ENCODE measurements around the gene FRS3.

Gene FRS3

DNA sequence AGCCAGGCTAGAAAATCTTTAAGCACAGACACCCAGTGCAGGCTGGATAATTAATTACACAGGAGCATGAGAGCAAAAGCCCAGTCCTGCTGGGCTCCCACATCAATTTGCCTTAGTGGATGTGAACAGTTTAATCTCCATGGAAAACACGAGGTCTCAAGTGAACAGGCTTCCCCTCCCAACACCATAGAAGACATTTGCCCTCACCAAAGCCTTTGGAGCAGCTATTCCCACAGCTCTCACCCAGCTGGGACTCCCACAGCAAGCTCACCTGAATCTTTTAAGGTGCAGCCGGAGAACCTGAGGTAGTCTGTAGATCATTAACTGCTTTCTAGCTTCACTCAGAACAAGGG, 19.8 kb upstream of the FRS3 start:
- H3K4me2 ChIP-seq (ENCODE audit: low read length, poor library complexity, severe bottlenecking), result no peak overlapping the region
- H3K27ac ChIP-seq (ENCODE audit: low read length, poor library complexity, severe bottlenecking), result no peak overlapping the region
- no peak overlapping the region for H2BK12ac ChIP-seq (ENCODE audit: low read length in 2 of 2)
- H3K27me3 ChIP-seq (ENCODE audit: control insufficient read depth in 1 of 2, insufficient read depth in 1 of 2, low read length in 2 of 2), result no peaks in the 10 kb centered on the region
- no peak overlapping the region for H3K9ac ChIP-seq (ENCODE audit: low read length)
- H3K79me1 ChIP-seq (replicated peaks; ENCODE audit: low read length, poor library complexity, severe bottlenecking), result peaks cover 2% of the 10 kb centered on the region
- H3K4ac ChIP-seq (ENCODE audit: low read depth in 1 of 2, low read length in 2 of 2), result no peak overlapping the region
- no peaks in the 10 kb centered on the region for H3K4me1 ChIP-seq (ENCODE audit: control insufficient read depth, insufficient read depth, low read depth, low read length)
- no peak overlapping the region for H2BK120ac ChIP-seq (ENCODE audit: low read depth, low read length)
- no peak overlapping the region for H2BK5ac ChIP-seq (ENCODE audit: low read depth, low read length, poor library complexity, severe bottlenecking)
- 92% methylated on average over 2 of the region's 2 CpGs for WGBS
- H3K23ac ChIP-seq (ENCODE audit: low read length in 2 of 2), result no peak overlapping the region
- H4K8ac ChIP-seq (ENCODE audit: low read length), result no peak overlapping the region
- H3K9me3 ChIP-seq (ENCODE audit: control insufficient read depth, low read length), result no peaks in the 10 kb centered on the region
- no peak overlapping the region for H4K91ac ChIP-seq (ENCODE audit: low read length)
- H2AFZ ChIP-seq (ENCODE audit: low read depth, low read length), result no peak overlapping the region
- no peak overlapping the region for H2BK15ac ChIP-seq (ENCODE audit: low read depth, poor library complexity, severe bottlenecking)
- DNase-seq, result no peak
- H3K4me3 ChIP-seq (ENCODE audit: insufficient read depth in 1 of 2, low read depth in 1 of 2, low read length in 2 of 2), result no peak overlapping the region
- H3K14ac ChIP-seq (ENCODE audit: low read length in 2 of 2), result no peak overlapping the region
- no peak overlapping the region for H3K18ac ChIP-seq (ENCODE audit: low read depth in 1 of 2, low read length in 2 of 2)
- H2AK5ac ChIP-seq (ENCODE audit: low read length, severe bottlenecking), result no peak overlapping the region
- peaks cover 11 to 37% of the 10 kb centered on the region in 2 experiments for H3K36me3 ChIP-seq (ENCODE audit: control insufficient read depth in 1 of 2, insufficient read depth in 2 of 2, low read depth in 1 of 2, low read length in 2 of 2)

DNA sequence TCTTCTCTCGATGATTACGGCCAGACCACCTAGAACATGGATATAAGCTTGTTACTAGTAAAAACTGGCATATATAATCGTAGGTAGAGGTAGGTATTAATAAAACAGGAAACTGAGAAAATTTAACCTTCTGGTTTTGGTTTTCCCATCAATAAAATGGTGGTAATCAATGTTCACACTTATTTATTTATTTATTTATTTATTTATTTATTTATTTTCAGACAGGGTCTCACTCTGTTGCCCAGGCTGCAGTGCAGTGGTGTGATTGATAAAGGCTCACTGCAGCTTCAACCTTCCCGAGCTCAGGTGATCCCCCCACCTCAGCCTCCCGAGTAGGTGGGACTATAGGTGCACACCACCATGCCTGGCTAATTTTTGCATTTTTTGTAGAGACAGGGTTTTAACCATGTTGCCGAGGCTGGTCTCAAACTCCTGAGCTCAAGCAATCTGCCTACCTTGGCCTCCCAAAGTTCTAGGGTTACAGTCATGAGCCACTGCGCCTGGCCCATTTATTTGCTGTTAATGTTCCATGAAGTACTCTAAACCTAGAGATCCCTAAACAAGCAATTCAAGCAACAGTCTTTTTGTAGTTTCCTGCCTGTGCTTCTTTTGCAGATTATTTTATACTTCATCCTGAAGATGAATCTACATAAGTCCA, 19.3 kb upstream of the FRS3 start:
- Histone ChIP-seq H2AFZ (ENCODE audit: low read depth, low read length) (no peak overlapping the region), H3K18ac (ENCODE audit: low read depth in 1 of 2, low read length in 2 of 2) (no peak overlapping the region), H3K9ac (ENCODE audit: low read length) (no peak overlapping the region), H3K36me3 (ENCODE audit: control insufficient read depth in 1 of 2, insufficient read depth in 2 of 2, low read depth in 1 of 2, low read length in 2 of 2) (peaks cover 11 to 37% of the 10 kb centered on the region in 2 experiments), H3K23ac (ENCODE audit: low read length in 2 of 2) (no peak overlapping the region), H3K4me3 (ENCODE audit: insufficient read depth in 1 of 2, low read depth in 1 of 2, low read length in 2 of 2) (no peak overlapping the region), H4K8ac (ENCODE audit: low read length) (no peak overlapping the region), H2BK120ac (ENCODE audit: low read depth, low read length) (no peak overlapping the region), H3K4me1 (ENCODE audit: control insufficient read depth, insufficient read depth, low read depth, low read length) (no peaks in the 10 kb centered on the region), H4K91ac (ENCODE audit: low read length) (no peak overlapping the region), H3K79me1 (replicated peaks; ENCODE audit: low read length, poor library complexity, severe bottlenecking) (peaks cover 2% of the 10 kb centered on the region), H2BK12ac (ENCODE audit: low read length in 2 of 2) (no peak overlapping the region), H3K14ac (ENCODE audit: low read length in 2 of 2) (no peak overlapping the region), H2AK5ac (ENCODE audit: low read length, severe bottlenecking) (no peak overlapping the region), H2BK5ac (ENCODE audit: low read depth, low read length, poor library complexity, severe bottlenecking) (no peak overlapping the region), H3K27me3 (ENCODE audit: control insufficient read depth in 1 of 2, insufficient read depth in 1 of 2, low read length in 2 of 2) (no peaks in the 10 kb centered on the region), H2BK15ac (ENCODE audit: low read depth, poor library complexity, severe bottlenecking) (no peak overlapping the region), H3K9me3 (ENCODE audit: control insufficient read depth, low read length) (no peaks in the 10 kb centered on the region), H3K4me2 (ENCODE audit: low read length, poor library complexity, severe bottlenecking) (no peak overlapping the region), H3K4ac (ENCODE audit: low read depth in 1 of 2, low read length in 2 of 2) (no peak overlapping the region), H3K27ac (ENCODE audit: low read length, poor library complexity, severe bottlenecking) (no peak overlapping the region)
- 98% methylated on average over 6 of the region's 7 CpGs for WGBS
- DNase-seq, result no peak

DNA sequence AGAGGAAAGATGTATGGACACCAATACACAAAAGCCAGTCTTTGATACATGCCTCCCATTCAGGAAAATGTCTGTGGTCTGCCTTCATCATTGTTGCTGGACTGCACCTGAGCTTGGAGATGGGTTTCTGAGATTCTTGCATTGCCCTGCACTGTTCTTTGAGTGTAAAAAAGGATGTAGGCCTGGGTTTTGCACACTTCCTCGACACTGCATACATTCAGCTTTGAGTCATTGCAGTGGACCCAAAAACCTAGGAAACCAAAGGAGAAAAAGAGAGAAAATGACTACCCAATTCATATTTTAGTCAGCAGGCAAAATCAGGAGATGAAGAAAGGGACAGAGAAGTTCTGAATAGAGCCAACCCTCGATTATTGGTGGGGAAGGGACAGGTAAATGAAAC, 16.8 kb upstream of the FRS3 start:
- Histone ChIP-seq H3K18ac (ENCODE audit: low read depth in 1 of 2, low read length in 2 of 2) (no peak overlapping the region), H3K79me1 (replicated peaks; ENCODE audit: low read length, poor library complexity, severe bottlenecking) (peaks cover 5% of the 10 kb centered on the region), H4K8ac (ENCODE audit: low read length) (no peak overlapping the region), H3K27ac (ENCODE audit: low read length, poor library complexity, severe bottlenecking) (no peak overlapping the region), H3K9ac (ENCODE audit: low read length) (no peak overlapping the region), H3K4ac (ENCODE audit: low read depth in 1 of 2, low read length in 2 of 2) (no peak overlapping the region), H3K4me3 (ENCODE audit: insufficient read depth in 1 of 2, low read depth in 1 of 2, low read length in 2 of 2) (no peak overlapping the region), H3K23ac (ENCODE audit: low read length in 2 of 2) (no peak overlapping the region), H2BK5ac (ENCODE audit: low read depth, low read length, poor library complexity, severe bottlenecking) (no peak overlapping the region), H3K36me3 (ENCODE audit: control insufficient read depth in 1 of 2, insufficient read depth in 2 of 2, low read depth in 1 of 2, low read length in 2 of 2) (peaks cover 14 to 43% of the 10 kb centered on the region in 2 experiments), H2BK120ac (ENCODE audit: low read depth, low read length) (no peak overlapping the region), H4K91ac (ENCODE audit: low read length) (no peak overlapping the region), H3K9me3 (ENCODE audit: control insufficient read depth, low read length) (no peaks in the 10 kb centered on the region), H3K14ac (ENCODE audit: low read length in 2 of 2) (no peak overlapping the region), H2BK12ac (ENCODE audit: low read length in 2 of 2) (no peak overlapping the region), H2BK15ac (ENCODE audit: low read depth, poor library complexity, severe bottlenecking) (no peak overlapping the region), H3K4me2 (ENCODE audit: low read length, poor library complexity, severe bottlenecking) (no peak overlapping the region), H3K4me1 (ENCODE audit: control insufficient read depth, insufficient read depth, low read depth, low read length) (peaks cover 2% of the 10 kb centered on the region), H3K27me3 (ENCODE audit: control insufficient read depth in 1 of 2, insufficient read depth in 1 of 2, low read length in 2 of 2) (no peaks in the 10 kb centered on the region), H2AFZ (ENCODE audit: low read depth, low read length) (no peak overlapping the region), H2AK5ac (ENCODE audit: low read length, severe bottlenecking) (no peak overlapping the region)
- WGBS, result 89% methylated on average over 2 of the region's 2 CpGs
- no peak for DNase-seq

DNA sequence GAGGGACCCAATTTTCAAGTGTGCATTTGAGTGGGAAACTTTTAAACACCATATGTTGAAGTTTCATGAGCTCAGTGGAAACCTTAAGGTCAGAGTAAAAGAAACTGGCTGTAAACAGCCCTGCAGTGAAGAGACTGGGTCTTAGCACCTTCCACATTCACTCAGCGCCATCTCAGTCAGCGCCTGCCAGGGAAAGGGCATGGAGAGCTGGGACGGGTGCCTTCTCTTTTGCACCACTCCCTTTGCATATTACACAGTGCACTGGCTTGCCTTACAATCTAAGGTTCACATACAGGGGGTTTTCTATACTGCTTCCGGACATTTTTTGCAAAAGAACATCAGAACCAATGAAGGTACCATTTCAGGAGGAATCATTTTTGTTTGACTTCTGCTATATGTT, 12.3 kb upstream of the FRS3 start:
- 97% methylated on average over 4 of the region's 4 CpGs for WGBS

More for the DNA sequence above, 12.3 kb upstream of the FRS3 start:
- DNase-seq, result no peak
- Histone ChIP-seq H3K4ac (ENCODE audit: low read depth in 1 of 2, low read length in 2 of 2) (no peak overlapping the region), H3K18ac (ENCODE audit: low read depth in 1 of 2, low read length in 2 of 2) (no peak overlapping the region), H3K14ac (ENCODE audit: low read length in 2 of 2) (no peak overlapping the region), H3K36me3 (ENCODE audit: control insufficient read depth in 1 of 2, insufficient read depth in 2 of 2, low read depth in 1 of 2, low read length in 2 of 2) (peaks cover 10 to 60% of the 10 kb centered on the region in 2 experiments), H4K91ac (ENCODE audit: low read length) (no peak overlapping the region), H2AFZ (ENCODE audit: low read depth, low read length) (no peak overlapping the region), H3K4me2 (ENCODE audit: low read length, poor library complexity, severe bottlenecking) (no peak overlapping the region), H3K4me1 (ENCODE audit: control insufficient read depth, insufficient read depth, low read depth, low read length) (peaks cover 11% of the 10 kb centered on the region), H3K9me3 (ENCODE audit: control insufficient read depth, low read length) (no peaks in the 10 kb centered on the region), H4K8ac (ENCODE audit: low read length) (no peak overlapping the region), H2BK12ac (ENCODE audit: low read length in 2 of 2) (no peak overlapping the region), H3K23ac (ENCODE audit: low read length in 2 of 2) (no peak overlapping the region), H3K4me3 (ENCODE audit: insufficient read depth in 1 of 2, low read depth in 1 of 2, low read length in 2 of 2) (no peak overlapping the region), H3K79me1 (replicated peaks; ENCODE audit: low read length, poor library complexity, severe bottlenecking) (peaks cover 15% of the 10 kb centered on the region), H2AK5ac (ENCODE audit: low read length, severe bottlenecking) (no peak overlapping the region), H3K27me3 (ENCODE audit: control insufficient read depth in 1 of 2, insufficient read depth in 1 of 2, low read length in 2 of 2) (no peaks in the 10 kb centered on the region), H3K27ac (ENCODE audit: low read length, poor library complexity, severe bottlenecking) (no peak overlapping the region), H2BK15ac (ENCODE audit: low read depth, poor library complexity, severe bottlenecking) (no peak overlapping the region), H2BK120ac (ENCODE audit: low read depth, low read length) (no peak overlapping the region), H2BK5ac (ENCODE audit: low read depth, low read length, poor library complexity, severe bottlenecking) (no peak overlapping the region), H3K9ac (ENCODE audit: low read length) (no peak overlapping the region)
